Bronchial epithelial cell (primary cell): ENCODE data around the gene ITGA1. TPM values are rescaled to one million over a fixed set of nuclear protein-coding genes. Genes with fewer than 3 reads are reported as not detected.

Experiments used
- DNase-seq: peaks from one replicate; pipeline ENCODE4 v3.0.0-alpha.2; 2010; ENCODE audit warnings: low read depth
- FAIRE-seq: peaks from 2 replicates; lab custom pipeline; 2011; peaks lifted over from hg19 to GRCh38; lab: Jason Lieb, UNC
- H3K27me3 ChIP-seq: 2 replicates; pipeline ENCODE4 v1.5.1; 2011; ENCODE audit warnings: low read length; ENCODE audit not compliant: control insufficient read depth, insufficient read depth
- H3K36me3 ChIP-seq: 2 replicates; pipeline ENCODE4 v1.5.1; 2011; ENCODE audit warnings: low read length; ENCODE audit not compliant: control insufficient read depth, insufficient read depth
- H3K4me3 ChIP-seq: 2 replicates; pipeline ENCODE4 v1.5.1; 2011; ENCODE audit warnings: mild to moderate bottlenecking, low read depth, low read length, control low read depth
- total RNA-seq: library from RNA; depleted of rRNA; stranded (reverse); fragments of >200 nt; gene quantifications from 2 replicates; pipeline ENCODE4 v1.2.1, GENCODE V29; 2014
- TF ChIP-seq, protein P1 (sequence below): IDR thresholded peaks from 2 replicates; pipeline ENCODE4 v1.5.1; 2011; ENCODE audit warnings: mild to moderate bottlenecking, moderate library complexity, low read length, control low read depth, inconsistent platforms; ENCODE audit not compliant: insufficient read depth, severe bottlenecking

The ITGA1 gene
- total RNA-seq, 1 donor from 2014 or later, result 3.7 TPM

DNA sequence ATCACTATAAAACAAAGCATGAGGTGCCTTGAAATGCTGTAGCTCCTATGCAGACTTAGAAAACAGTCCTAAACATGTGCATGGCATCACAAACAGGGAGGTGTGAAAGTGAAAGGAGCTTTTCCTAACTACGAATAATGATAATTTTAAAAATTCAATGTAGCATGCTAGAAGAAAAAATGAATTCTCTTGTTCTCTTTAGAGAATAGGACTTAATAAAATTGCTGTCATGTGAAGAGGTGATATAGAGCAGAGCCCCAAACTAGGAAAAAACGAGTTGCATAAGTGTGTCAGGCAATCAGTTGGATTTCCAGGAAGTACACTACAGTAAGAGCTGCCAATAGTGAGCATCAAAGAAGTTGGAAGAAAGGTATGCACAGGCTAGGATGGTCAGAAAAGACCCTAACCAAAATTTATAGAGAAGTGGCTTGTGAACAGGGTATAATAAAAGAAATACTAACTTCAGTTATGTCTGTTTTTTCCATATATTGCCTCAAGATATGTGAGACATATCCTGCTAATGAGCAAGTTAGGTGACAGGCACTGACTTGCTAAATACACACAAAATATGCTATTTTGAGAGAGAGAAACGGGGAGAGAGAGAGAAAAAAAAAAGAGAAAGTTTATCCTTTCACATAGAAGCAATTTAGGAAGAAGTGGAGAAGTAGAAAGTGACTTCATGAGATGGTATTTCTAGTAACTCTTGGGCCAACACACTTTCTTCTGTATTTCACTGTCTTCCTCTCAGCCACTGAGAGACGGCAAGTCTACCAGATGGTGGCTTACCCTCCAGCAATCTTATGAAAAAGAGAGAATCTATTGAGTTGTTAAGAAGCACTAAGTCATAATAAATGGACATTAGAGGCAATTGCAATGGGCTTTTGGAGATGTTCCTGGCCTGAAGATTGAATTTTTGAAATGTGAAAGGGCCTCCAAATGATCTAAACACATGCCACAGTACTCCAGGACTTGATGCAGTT lies 219.5 kb downstream of the ITGA1 start:
- Histone ChIP-seq H3K4me3 (no peak overlapping the region), H3K36me3 (peaks cover 3% of the 10 kb centered on the region), H3K27me3 (no peaks in the 10 kb centered on the region)
- TF ChIP-seq, protein P1, sequence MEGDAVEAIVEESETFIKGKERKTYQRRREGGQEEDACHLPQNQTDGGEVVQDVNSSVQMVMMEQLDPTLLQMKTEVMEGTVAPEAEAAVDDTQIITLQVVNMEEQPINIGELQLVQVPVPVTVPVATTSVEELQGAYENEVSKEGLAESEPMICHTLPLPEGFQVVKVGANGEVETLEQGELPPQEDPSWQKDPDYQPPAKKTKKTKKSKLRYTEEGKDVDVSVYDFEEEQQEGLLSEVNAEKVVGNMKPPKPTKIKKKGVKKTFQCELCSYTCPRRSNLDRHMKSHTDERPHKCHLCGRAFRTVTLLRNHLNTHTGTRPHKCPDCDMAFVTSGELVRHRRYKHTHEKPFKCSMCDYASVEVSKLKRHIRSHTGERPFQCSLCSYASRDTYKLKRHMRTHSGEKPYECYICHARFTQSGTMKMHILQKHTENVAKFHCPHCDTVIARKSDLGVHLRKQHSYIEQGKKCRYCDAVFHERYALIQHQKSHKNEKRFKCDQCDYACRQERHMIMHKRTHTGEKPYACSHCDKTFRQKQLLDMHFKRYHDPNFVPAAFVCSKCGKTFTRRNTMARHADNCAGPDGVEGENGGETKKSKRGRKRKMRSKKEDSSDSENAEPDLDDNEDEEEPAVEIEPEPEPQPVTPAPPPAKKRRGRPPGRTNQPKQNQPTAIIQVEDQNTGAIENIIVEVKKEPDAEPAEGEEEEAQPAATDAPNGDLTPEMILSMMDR, result no peak
- DNase-seq (peak; percentile 93), FAIRE-seq (no peak)

DNA sequence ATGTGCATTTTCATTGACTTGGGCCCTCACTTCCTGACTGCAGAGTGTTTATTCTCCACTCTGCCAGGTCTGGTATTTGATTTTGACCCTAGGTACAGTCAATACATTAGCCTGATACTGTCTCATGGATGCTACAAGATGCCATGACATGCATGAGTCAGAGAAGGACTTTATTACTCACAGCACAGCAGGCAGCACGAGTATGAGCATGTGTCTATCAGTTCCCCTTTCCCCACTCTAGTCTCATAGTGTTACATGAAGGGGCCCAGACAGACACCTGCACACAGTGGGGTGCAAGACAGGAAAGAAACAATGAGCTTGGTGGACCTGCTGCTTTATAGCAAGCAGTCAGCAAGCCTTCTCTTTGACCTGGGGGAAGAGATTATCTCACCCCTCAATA lies 221.0 kb downstream of the ITGA1 start:
- TF ChIP-seq, protein P1, result no peak
- H3K36me3 ChIP-seq, result no peaks in the 10 kb centered on the region
- no peaks in the 10 kb centered on the region for H3K27me3 ChIP-seq
- H3K4me3 ChIP-seq, result no peak overlapping the region
- DNase-seq, result peak; percentile 96
- peak; percentile 90 for FAIRE-seq

Other genes starting within 250 kb of the ITGA1 start
- gene PELO, start within 50 bp of the ITGA1 start, total RNA-seq, result 21.3 and 26.2 TPM in 2 replicates
- 16.1 and 35.0 TPM in 2 replicates for gene ITGA2, start 201.4 kb downstream of the ITGA1 start, total RNA-seq